Measurements from ENCODE around the gene SAMD1.

SAMD1 gene

DNA sequence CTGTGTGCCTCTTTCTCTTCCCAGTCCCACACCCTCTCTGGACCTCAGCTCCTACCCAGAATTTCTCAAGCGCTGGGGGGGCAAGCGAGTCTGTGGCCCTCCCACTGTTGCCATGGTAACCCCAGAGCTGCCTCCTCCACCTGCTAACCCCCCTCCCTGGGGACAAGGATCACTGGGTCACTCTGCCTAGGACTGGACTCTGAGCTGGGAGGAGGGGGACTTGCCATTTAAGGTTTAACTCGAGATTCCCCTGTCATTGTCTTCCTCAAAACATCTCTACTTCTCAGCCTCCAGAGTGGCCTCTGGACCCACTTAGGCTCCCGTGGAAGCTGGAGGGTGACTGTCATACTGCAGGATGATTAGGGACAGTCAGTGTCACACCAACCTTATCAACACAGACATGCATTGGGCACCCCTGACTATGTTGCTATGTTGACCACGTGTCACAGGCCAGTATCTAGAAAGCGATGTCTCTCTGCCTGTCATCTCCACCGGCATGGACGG lies 30.8 kb downstream of the SAMD1 start:
- TF ChIP-seq, protein P1, sequence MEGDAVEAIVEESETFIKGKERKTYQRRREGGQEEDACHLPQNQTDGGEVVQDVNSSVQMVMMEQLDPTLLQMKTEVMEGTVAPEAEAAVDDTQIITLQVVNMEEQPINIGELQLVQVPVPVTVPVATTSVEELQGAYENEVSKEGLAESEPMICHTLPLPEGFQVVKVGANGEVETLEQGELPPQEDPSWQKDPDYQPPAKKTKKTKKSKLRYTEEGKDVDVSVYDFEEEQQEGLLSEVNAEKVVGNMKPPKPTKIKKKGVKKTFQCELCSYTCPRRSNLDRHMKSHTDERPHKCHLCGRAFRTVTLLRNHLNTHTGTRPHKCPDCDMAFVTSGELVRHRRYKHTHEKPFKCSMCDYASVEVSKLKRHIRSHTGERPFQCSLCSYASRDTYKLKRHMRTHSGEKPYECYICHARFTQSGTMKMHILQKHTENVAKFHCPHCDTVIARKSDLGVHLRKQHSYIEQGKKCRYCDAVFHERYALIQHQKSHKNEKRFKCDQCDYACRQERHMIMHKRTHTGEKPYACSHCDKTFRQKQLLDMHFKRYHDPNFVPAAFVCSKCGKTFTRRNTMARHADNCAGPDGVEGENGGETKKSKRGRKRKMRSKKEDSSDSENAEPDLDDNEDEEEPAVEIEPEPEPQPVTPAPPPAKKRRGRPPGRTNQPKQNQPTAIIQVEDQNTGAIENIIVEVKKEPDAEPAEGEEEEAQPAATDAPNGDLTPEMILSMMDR (IDR thresholded peaks at IDR 0.05): no peak

DNA sequence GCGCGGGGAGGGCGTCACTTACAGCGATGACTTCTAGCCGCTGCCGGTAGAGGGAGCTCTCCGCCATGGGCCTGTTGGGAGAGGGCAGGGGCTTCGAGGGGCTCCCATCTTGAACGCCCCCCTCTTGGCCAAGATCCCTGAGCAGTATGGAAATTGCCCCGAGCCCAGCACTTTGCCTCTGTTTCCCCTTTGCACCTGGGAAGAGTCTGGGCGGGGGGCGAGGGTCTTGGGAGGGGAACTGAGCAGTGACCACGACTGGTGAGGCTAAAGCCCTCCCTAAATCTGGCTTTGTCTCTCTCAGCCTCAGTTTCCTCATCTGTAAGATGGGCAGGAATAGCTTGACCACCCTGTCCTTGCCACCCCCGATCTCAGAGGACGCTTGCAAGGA lies 31.5 kb downstream of the SAMD1 start:
- TF ChIP-seq, protein P1 (IDR thresholded peaks at IDR 0.05): peak; percentile 81

DNA sequence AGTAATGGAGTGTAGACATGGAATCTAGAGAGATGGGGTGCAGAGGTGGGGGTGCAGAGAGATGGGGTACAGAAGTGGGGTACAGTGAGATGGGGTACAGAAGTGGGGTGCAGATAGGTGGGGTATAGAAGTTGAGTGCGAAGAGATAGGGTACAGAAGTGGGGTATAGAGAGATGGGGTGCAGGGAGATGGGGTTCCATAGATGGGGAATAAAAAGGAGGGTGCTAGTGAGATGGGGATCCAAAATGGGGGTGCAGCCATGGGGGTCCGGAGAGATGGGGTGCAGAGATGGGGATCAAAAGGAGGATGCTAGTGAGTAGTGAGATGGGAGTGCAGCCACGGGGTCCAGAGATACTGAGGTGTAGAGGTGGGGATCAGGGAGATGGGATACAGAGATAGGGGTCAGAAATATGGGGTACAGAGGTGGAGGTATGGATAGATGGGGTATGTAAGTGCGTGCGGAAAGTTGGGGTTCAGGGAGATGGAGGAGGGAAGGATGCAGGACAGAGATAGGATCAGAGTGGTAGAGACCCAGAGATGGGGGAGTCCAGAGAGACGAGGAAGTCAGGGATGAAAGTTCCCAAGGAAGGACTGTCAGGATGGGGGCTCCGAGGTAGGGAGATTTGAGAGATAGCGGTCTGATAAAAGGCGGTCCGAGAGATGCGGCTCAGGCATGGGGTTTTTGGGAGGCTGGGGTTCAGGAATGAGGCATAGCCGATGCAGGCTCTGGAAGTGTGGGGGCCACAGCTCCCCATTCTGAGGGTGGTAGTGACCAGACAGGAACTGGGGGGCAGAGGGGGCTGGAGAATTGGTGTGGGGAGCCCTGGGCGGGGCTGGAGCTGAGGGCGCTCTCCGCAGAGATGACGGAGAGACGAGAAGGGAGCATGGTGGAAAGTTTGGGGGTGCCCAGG lies 32.1 kb downstream of the SAMD1 start:
- TF ChIP-seq, protein P1 (IDR thresholded peaks at IDR 0.05): no peak

DNA sequence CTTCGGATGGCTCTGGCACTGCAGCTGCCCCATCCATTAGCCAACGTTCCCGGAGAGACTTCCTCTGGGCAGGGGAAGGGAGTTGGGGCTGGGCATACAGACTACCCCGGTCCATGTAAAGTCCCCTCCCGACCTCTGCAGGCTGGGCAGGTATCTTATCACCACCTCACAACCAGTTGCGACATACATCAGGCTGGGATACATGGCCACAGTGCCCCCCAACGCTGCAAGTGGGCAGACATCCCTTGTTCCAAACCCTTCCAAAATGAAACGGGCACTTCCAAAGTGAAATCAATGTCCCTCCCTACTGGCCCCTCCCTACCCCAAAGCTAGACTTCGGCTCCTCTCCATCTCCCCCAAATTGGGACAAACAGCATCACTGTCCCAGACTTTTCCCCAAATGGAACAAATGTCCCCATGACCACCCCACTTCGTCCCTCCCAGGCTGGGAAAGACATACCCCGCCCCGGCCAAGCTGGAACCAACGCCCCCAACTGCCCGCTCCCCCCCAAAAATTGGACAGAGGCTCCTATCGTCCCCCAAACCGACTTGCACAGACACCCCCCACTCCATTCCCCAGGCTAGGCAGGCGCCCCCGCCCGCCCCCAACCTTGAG lies 33.7 kb downstream of the SAMD1 start:
- TF ChIP-seq, protein P1 (IDR thresholded peaks at IDR 0.05): no peak

- TF ChIP-seq, protein P1 (IDR thresholded peaks at IDR 0.05): no peak
Observed at GRCh38 chr19:14056069-14056666, 34.4 kb downstream of the SAMD1 start.

GRCh38 chr19:14055396-14055795 lies 35.2 kb downstream of the SAMD1 start:
- TF ChIP-seq, protein P1 (IDR thresholded peaks at IDR 0.05): no peak

DNA sequence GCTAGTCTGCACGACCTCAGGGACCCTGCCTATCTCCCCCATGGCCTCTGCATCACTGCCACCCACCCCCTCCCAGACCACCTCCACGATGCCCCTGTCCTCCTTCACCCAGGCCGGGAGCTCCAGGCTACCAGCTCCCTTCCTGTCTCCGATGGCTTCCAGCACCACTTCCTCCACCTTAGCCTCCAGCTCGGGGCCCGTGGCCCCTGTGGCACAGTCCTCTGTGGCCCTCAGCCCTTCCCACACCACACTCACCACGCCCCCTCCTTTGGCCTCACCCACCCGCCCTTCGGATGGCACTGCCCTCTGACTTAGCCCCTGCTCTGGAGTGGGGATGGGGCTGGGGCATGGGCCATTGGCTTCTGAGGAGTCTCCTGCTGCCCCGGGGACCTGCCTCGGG lies 35.8 kb downstream of the SAMD1 start:
- TF ChIP-seq, protein P1 (IDR thresholded peaks at IDR 0.05): no peak
